ENCODE data around the gene LSAMP.

The LSAMP gene

GRCh38 chr3:116474032-116474780 lies 28.9 kb upstream of the LSAMP start:
- no peak for ATAC-seq (ENCODE audit: low read depth)
- H3K27me3 ChIP-seq (ENCODE audit: insufficient read depth, poor library complexity, severe bottlenecking) = no peaks in the 10 kb centered on the region
- H3K36me3 ChIP-seq (ENCODE audit: low read depth) = no peaks in the 10 kb centered on the region
- H3K9me3 ChIP-seq (ENCODE audit: severe bottlenecking) = no peaks in the 10 kb centered on the region
- no peak for DNase-seq (ENCODE audit: low spot score)
- no peak overlapping the region for H3K4me3 ChIP-seq (ENCODE audit: severe bottlenecking)
- H3K27ac ChIP-seq (ENCODE audit: poor library complexity, severe bottlenecking) = no peak overlapping the region
- H3K4me1 ChIP-seq (ENCODE audit: insufficient read depth, poor library complexity, severe bottlenecking) = no peaks in the 10 kb centered on the region
- TF ChIP-seq, protein P1, sequence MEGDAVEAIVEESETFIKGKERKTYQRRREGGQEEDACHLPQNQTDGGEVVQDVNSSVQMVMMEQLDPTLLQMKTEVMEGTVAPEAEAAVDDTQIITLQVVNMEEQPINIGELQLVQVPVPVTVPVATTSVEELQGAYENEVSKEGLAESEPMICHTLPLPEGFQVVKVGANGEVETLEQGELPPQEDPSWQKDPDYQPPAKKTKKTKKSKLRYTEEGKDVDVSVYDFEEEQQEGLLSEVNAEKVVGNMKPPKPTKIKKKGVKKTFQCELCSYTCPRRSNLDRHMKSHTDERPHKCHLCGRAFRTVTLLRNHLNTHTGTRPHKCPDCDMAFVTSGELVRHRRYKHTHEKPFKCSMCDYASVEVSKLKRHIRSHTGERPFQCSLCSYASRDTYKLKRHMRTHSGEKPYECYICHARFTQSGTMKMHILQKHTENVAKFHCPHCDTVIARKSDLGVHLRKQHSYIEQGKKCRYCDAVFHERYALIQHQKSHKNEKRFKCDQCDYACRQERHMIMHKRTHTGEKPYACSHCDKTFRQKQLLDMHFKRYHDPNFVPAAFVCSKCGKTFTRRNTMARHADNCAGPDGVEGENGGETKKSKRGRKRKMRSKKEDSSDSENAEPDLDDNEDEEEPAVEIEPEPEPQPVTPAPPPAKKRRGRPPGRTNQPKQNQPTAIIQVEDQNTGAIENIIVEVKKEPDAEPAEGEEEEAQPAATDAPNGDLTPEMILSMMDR (IDR thresholded peaks at IDR 0.05; ENCODE audit: poor library complexity, severe bottlenecking) = no peak

DNA sequence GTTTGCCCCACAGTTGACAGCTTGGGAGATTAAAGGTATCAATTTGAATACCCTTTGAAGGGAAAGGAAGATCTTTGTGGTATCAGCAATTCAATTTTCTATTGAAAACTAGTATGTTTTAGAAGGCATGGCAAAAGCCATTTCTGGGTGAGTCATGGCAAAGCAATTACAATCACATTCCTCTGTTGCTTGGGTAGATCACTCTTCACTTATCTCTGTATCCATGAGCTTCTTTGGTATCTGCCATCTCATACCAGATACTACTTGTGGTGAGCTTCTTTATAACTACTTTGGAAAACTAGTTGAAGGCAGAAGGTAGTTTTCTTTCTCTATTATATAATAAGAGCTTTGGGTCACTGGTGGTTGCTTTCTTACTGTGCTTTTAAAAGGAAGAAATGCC lies 28.3 kb upstream of the LSAMP start:
- Histone ChIP-seq H3K4me3 (ENCODE audit: severe bottlenecking) (no peak overlapping the region), H3K36me3 (ENCODE audit: low read depth) (no peaks in the 10 kb centered on the region), H3K27ac (ENCODE audit: poor library complexity, severe bottlenecking) (no peak overlapping the region), H3K27me3 (ENCODE audit: insufficient read depth, poor library complexity, severe bottlenecking) (peaks cover 5% of the 10 kb centered on the region), H3K4me1 (ENCODE audit: insufficient read depth, poor library complexity, severe bottlenecking) (no peaks in the 10 kb centered on the region), H3K9me3 (ENCODE audit: severe bottlenecking) (no peaks in the 10 kb centered on the region)
- TF ChIP-seq, protein P1 (IDR thresholded peaks at IDR 0.05; ENCODE audit: poor library complexity, severe bottlenecking) = no peak
- DNase-seq (ENCODE audit: low spot score) (no peak), ATAC-seq (ENCODE audit: low read depth) (no peak)

- TF ChIP-seq, protein P1 (IDR thresholded peaks at IDR 0.05; ENCODE audit: poor library complexity, severe bottlenecking) = no peak
- Histone ChIP-seq H3K9me3 (ENCODE audit: severe bottlenecking) (no peaks in the 10 kb centered on the region), H3K4me3 (ENCODE audit: severe bottlenecking) (no peak overlapping the region), H3K27me3 (ENCODE audit: insufficient read depth, poor library complexity, severe bottlenecking) (peaks cover 8% of the 10 kb centered on the region), H3K27ac (ENCODE audit: poor library complexity, severe bottlenecking) (no peak overlapping the region), H3K4me1 (ENCODE audit: insufficient read depth, poor library complexity, severe bottlenecking) (no peaks in the 10 kb centered on the region), H3K36me3 (ENCODE audit: low read depth) (no peaks in the 10 kb centered on the region)
- no peak for ATAC-seq (ENCODE audit: low read depth)
- no peak for DNase-seq (ENCODE audit: low spot score)
Observed at GRCh38 chr3:116470605-116471197, 25.4 kb upstream of the LSAMP start.

- TF ChIP-seq, protein P1 (IDR thresholded peaks at IDR 0.05; ENCODE audit: poor library complexity, severe bottlenecking) = no peak
- H3K27me3 ChIP-seq (ENCODE audit: insufficient read depth, poor library complexity, severe bottlenecking) = peaks cover 8% of the 10 kb centered on the region
- no peak overlapping the region for H3K27ac ChIP-seq (ENCODE audit: poor library complexity, severe bottlenecking)
- no peak for ATAC-seq (ENCODE audit: low read depth)
- H3K4me1 ChIP-seq (ENCODE audit: insufficient read depth, poor library complexity, severe bottlenecking) = no peaks in the 10 kb centered on the region
- DNase-seq (ENCODE audit: low spot score) = no peak
- no peak overlapping the region for H3K4me3 ChIP-seq (ENCODE audit: severe bottlenecking)
- no peaks in the 10 kb centered on the region for H3K36me3 ChIP-seq (ENCODE audit: low read depth)
- no peaks in the 10 kb centered on the region for H3K9me3 ChIP-seq (ENCODE audit: severe bottlenecking)
Observed at GRCh38 chr3:116469546-116469945, 24.3 kb upstream of the LSAMP start.

DNA sequence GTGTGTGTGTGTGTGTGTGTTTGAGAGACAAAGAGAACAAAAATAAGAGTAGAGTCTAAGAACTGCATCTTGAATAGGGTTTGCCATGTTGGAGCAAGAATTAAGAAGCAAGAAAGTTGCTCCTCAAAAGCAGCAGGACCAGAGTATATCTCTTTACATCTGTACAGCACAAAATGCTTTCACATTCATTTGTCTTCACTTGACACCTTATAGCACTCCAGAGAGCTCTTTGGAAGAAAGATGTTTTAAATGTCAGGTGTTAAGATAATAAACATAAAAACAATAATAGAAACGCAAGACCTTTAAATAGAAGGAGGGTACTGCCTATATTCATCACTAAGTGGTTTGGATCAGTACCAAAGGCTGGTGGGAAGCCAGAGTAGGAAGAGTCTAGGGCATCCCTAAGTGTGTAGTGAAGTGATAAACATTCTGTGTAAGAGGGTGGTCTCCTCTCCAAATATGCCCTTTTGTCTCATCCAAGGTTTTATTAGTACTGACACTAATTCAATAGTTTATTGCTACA lies 19.1 kb upstream of the LSAMP start:
- DNase-seq (ENCODE audit: low spot score) (no peak), ATAC-seq (ENCODE audit: low read depth) (no peak)
- H3K27me3 ChIP-seq (ENCODE audit: insufficient read depth, poor library complexity, severe bottlenecking) = peaks cover 8% of the 10 kb centered on the region
- TF ChIP-seq, protein P1 (IDR thresholded peaks at IDR 0.05; ENCODE audit: poor library complexity, severe bottlenecking) = no peak
- no peaks in the 10 kb centered on the region for H3K36me3 ChIP-seq (ENCODE audit: low read depth)
- H3K4me1 ChIP-seq (ENCODE audit: insufficient read depth, poor library complexity, severe bottlenecking) = no peaks in the 10 kb centered on the region
- H3K9me3 ChIP-seq (ENCODE audit: severe bottlenecking) = no peaks in the 10 kb centered on the region
- H3K4me3 ChIP-seq (ENCODE audit: severe bottlenecking) = no peak overlapping the region
- no peak overlapping the region for H3K27ac ChIP-seq (ENCODE audit: poor library complexity, severe bottlenecking)

Data from RWPE2 (cell line).